Measurements from ENCODE around the gene TCF25. TPM values are rescaled to one million over a fixed set of nuclear protein-coding genes. Genes with fewer than 3 reads are reported as not detected.

The TCF25 gene
- total RNA-seq, 1 donor from 2014 or later: 210 TPM

- H3K27ac Mint-ChIP-seq (ENCODE audit: unreplicated experiment): no peak overlapping the region
These were observed 26.6 kb downstream of the TCF25 start for GRCh38 chr16:89899879-89900481.

GRCh38 chr16:89900885-89901284 lies 27.5 kb downstream of the TCF25 start:
- Mint-ChIP-seq H3K36me3 (ENCODE audit: low read depth, unreplicated experiment) (peaks cover 43% of the 10 kb centered on the region), H3K27ac (ENCODE audit: unreplicated experiment) (no peak overlapping the region), H3K4me3 (ENCODE audit: unreplicated experiment) (no peak overlapping the region), H3K4me1 (ENCODE audit: unreplicated experiment) (no peaks in the 10 kb centered on the region), H3K9me3 (ENCODE audit: unreplicated experiment) (no peaks in the 10 kb centered on the region), H3K27me3 (ENCODE audit: unreplicated experiment) (peaks cover 8% of the 10 kb centered on the region)
- DNase-seq (ENCODE audit: low spot score): no peak
- TF ChIP-seq CTCF (IDR thresholded peaks at IDR 0.05; ENCODE audit: unreplicated experiment): no peak

More at GRCh38 chr16:89899879-89900481, 26.6 kb downstream of the TCF25 start:
- TF ChIP-seq CTCF (IDR thresholded peaks at IDR 0.05; ENCODE audit: unreplicated experiment): no peak
- Mint-ChIP-seq H3K27me3 (ENCODE audit: unreplicated experiment) (peaks cover 8% of the 10 kb centered on the region), H3K4me3 (ENCODE audit: unreplicated experiment) (peak overlapping the region; percentile 29), H3K9me3 (ENCODE audit: unreplicated experiment) (no peaks in the 10 kb centered on the region), H3K4me1 (ENCODE audit: unreplicated experiment) (no peaks in the 10 kb centered on the region), H3K36me3 (ENCODE audit: low read depth, unreplicated experiment) (peaks cover 38% of the 10 kb centered on the region)
- no peak for DNase-seq (ENCODE audit: low spot score)

- H3K9me3 Mint-ChIP-seq (ENCODE audit: unreplicated experiment): no peaks in the 10 kb centered on the region
- H3K4me1 Mint-ChIP-seq (ENCODE audit: unreplicated experiment): no peaks in the 10 kb centered on the region
- peaks cover 4% of the 10 kb centered on the region for H3K27me3 Mint-ChIP-seq (ENCODE audit: unreplicated experiment)
- no peak for TF ChIP-seq CTCF (IDR thresholded peaks at IDR 0.05; ENCODE audit: unreplicated experiment)
- no peak overlapping the region for H3K27ac Mint-ChIP-seq (ENCODE audit: unreplicated experiment)
- peaks cover 49% of the 10 kb centered on the region for H3K36me3 Mint-ChIP-seq (ENCODE audit: low read depth, unreplicated experiment)
- no peak for DNase-seq (ENCODE audit: low spot score)
- H3K4me3 Mint-ChIP-seq (ENCODE audit: unreplicated experiment): no peak overlapping the region
These were observed 29.6 kb downstream of the TCF25 start for GRCh38 chr16:89902980-89903379.

- H3K27ac Mint-ChIP-seq (ENCODE audit: unreplicated experiment): no peak overlapping the region
- H3K4me1 Mint-ChIP-seq (ENCODE audit: unreplicated experiment): no peaks in the 10 kb centered on the region
- no peak for DNase-seq (ENCODE audit: low spot score)
- H3K4me3 Mint-ChIP-seq (ENCODE audit: unreplicated experiment): peak overlapping the region; percentile 51
- peaks cover 41% of the 10 kb centered on the region for H3K36me3 Mint-ChIP-seq (ENCODE audit: low read depth, unreplicated experiment)
- peaks cover 2% of the 10 kb centered on the region for H3K27me3 Mint-ChIP-seq (ENCODE audit: unreplicated experiment)
- no peaks in the 10 kb centered on the region for H3K9me3 Mint-ChIP-seq (ENCODE audit: unreplicated experiment)
- no peak for TF ChIP-seq CTCF (IDR thresholded peaks at IDR 0.05; ENCODE audit: unreplicated experiment)
These were observed 30.6 kb downstream of the TCF25 start for GRCh38 chr16:89903908-89904515.
